HFF-Myc (cell line): ENCODE measurements around the gene ASB3.

ENCODE experiments used
- DNase-seq: peaks from one replicate; pipeline ENCODE4 v3.0.0-alpha.2; 2011; ENCODE audit warnings: low read depth; ENCODE audit errors: extremely low read depth
- H3K4me3 ChIP-seq: replicated peaks from 2 replicates; pipeline ENCODE4 v1.5.1; 2011; ENCODE audit warnings: low read depth, mild to moderate bottlenecking, control low read depth, low read length
- TF ChIP-seq, protein P1 (sequence below): IDR thresholded peaks from 2 replicates; pipeline ENCODE4 v1.5.1; 2012; ENCODE audit warnings: mild to moderate bottlenecking, low read depth, low read length, control low read depth; ENCODE audit errors: missing control alignments

ASB3 gene

DNA sequence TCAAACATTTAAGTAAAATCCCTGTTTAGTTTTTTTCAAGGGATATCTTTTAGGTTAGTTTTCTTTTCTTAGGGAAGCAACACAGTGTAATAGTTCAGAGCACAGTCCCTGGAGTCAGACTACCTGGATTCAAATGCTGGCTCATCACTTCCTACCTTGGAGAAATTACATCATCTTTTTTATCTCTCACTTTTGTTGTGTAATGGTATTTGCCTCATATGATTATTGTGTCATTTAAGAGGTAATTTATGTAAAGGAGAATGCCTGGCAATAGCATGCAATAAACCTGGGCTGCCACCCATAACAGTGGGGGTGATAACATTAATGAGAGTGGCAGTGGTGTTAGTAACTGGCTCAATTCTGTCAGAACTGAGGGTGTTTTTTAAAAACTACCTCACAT lies 26.4 kb upstream of the ASB3 start:
- TF ChIP-seq, protein P1, sequence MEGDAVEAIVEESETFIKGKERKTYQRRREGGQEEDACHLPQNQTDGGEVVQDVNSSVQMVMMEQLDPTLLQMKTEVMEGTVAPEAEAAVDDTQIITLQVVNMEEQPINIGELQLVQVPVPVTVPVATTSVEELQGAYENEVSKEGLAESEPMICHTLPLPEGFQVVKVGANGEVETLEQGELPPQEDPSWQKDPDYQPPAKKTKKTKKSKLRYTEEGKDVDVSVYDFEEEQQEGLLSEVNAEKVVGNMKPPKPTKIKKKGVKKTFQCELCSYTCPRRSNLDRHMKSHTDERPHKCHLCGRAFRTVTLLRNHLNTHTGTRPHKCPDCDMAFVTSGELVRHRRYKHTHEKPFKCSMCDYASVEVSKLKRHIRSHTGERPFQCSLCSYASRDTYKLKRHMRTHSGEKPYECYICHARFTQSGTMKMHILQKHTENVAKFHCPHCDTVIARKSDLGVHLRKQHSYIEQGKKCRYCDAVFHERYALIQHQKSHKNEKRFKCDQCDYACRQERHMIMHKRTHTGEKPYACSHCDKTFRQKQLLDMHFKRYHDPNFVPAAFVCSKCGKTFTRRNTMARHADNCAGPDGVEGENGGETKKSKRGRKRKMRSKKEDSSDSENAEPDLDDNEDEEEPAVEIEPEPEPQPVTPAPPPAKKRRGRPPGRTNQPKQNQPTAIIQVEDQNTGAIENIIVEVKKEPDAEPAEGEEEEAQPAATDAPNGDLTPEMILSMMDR: no peak

DNA sequence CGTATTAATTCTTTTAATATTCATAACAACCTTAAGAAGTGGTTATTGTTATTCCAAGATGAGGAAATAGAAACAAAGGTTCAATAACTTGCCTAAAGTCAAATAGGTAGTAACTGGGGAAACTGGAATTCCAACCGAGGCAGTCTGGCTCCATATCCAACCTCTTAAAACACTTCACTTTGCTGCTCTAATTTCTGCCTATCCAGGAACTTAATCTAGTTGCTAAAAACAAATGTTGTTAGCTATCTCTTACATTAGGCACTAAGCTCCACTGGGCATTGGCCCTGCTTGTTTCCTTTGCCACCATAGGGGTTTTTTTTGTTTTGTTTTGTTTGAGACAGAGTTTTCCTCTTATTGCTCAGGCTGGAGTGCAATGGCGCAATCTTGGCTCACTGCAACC lies 24.8 kb upstream of the ASB3 start:
- H3K4me3 ChIP-seq: no peak overlapping the region
- TF ChIP-seq, protein P1: no peak
- no peak for DNase-seq

More for the DNA sequence above, 26.4 kb upstream of the ASB3 start:
- H3K4me3 ChIP-seq: no peak overlapping the region
- no peak for DNase-seq

DNA sequence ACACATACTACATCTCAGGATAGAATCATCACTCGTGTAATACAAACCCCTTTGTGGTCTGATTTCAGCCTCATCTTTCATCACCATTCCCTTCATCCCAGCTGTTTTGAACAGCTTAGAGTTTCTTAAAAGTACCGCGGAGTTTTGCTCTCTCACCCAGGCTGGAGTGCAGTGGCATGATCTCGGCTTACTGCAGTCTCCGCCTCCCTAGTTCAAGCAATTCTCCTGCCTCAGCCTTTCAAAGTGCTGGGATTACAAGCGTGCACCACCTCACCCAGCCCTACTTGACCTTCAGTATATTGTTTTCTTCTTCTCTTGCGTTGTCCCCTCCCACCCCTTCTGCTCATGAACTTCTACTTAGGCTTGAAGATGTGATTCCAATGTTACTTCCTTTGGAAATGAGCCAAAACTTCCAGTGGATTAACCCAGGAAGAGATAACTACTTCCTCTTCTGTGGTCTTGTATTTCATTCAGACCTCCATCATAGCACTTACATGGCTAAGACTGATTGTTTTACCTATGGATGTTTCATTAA lies 15.9 kb upstream of the ASB3 start:
- no peak overlapping the region for H3K4me3 ChIP-seq
- no peak for DNase-seq
- TF ChIP-seq, protein P1: no peak

DNA sequence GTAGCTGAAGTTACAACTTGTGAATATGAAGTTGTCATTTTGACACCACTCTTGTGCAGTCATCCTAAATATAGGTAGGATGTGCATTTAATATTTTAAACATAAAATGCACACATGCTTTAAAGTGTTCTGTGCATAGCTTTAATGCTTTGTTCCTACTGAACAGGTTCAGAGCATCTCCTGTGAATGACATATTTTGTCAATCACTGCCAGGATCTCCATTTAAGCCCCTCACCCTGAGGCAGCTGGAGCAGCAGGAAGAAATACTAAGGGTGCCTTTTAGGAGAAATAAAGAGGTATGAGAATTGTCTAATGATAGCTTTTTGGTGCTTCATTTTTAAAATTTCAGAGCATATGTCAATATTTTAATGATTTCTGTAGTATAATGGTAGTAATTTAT lies 14.8 kb upstream of the ASB3 start:
- no peak for DNase-seq
- no peak overlapping the region for H3K4me3 ChIP-seq
- TF ChIP-seq, protein P1: no peak

DNA sequence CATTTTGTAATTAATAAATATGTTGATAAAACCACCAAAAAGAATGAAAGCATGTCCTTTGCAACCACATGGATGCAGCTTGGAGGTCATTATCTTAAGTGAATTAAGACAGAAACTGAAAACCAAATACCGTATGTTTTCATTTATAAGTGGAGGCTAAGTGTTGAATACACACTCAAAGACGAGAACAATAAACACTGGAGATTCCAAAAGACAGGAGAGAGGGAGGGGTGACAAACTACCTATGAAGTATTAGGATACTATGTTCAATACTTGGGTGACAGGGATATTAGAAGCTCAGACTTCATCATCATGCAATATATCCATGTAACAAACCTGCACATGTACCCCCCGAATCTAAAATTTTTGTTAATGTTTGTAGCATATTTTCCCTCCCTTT lies 7.1 kb upstream of the ASB3 start:
- no peak for DNase-seq
- H3K4me3 ChIP-seq: no peak overlapping the region
- TF ChIP-seq, protein P1: no peak

DNA sequence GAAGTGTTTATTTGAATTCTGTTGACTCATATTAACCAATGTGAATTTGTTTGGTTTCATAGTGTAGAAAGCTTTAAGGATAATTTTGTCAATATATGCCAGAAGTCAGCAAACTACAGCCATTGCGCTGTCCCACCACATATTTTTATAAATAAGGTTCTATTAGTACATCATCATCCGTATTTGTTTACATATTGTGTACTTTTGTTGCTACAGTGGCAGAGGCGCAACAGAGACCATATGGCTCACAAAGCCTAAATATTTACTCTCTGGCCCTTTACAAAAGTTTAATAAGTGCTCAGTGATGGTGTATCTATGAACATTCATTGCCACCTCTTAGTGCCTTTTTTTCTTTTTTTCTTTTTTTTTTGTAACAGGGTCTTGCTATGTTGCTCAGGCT lies 6.5 kb upstream of the ASB3 start:
- TF ChIP-seq, protein P1: no peak
- no peak overlapping the region for H3K4me3 ChIP-seq
- no peak for DNase-seq
